ENCODE results near the gene SH3BGRL2. TPM values are rescaled to one million over a fixed set of nuclear protein-coding genes. Genes with fewer than 3 reads are reported as not detected.

The SH3BGRL2 gene
- total RNA-seq, 1 experiment from 2014 or later: 27.4 TPM

- CTCF ChIA-PET: no interaction called here
- H3K4me2 ChIP-seq: no peak overlapping the region
- BruUV-seq (replicated peaks): no TSS peak
These were observed 74.4 kb downstream of the SH3BGRL2 start for GRCh38 chr6:79705456-79705995.

GRCh38 chr6:79706527-79706926 lies 75.4 kb downstream of the SH3BGRL2 start:
- H2AFZ ChIP-seq: no peak overlapping the region
- intact Hi-C loops (cut with micrococcal nuclease; ENCODE audit: unreplicated experiment): no loop called here
- no peaks in the 10 kb centered on the region for H3K9me3 ChIP-seq (ENCODE audit: insufficient read depth, low read depth)
- H3K4me3 ChIP-seq: no peak overlapping the region
- no peaks in the 10 kb centered on the region for H3F3A ChIP-seq (ENCODE audit: insufficient read depth, low read depth)
- ChIA-PET CTCF (no interaction called here), POLR2A (ENCODE audit: unreplicated experiment) (interaction anchor here (0.7 kb wide), 1 partner anchor 1719 kb away, joined by 29 read pairs; no protein-coding TSS in a partner anchor)
- TF ChIP-seq CTCF (conservative IDR thresholded peaks at IDR 0.05): no peak
- H3K4me1 ChIP-seq (replicated peaks; ENCODE audit: insufficient read depth): no peaks in the 10 kb centered on the region
- DNase-seq: no peak
- no peaks in the 10 kb centered on the region for H3K27me3 ChIP-seq (ENCODE audit: insufficient read depth, low read depth)
- H3K9me2 ChIP-seq (ENCODE audit: insufficient read depth): no peaks in the 10 kb centered on the region; the same call in 1 of the 2 replicates
- no peaks in the 10 kb centered on the region for H3K79me2 ChIP-seq (ENCODE audit: low read depth)
- no peaks in the 10 kb centered on the region for H3K36me3 ChIP-seq (ENCODE audit: low read depth)
- BruUV-seq (replicated peaks): no TSS peak
- H4K20me1 ChIP-seq (ENCODE audit: insufficient read depth): no peaks in the 10 kb centered on the region
- H3K27ac ChIP-seq: no peak overlapping the region
- H3K4me2 ChIP-seq: no peak overlapping the region

More at GRCh38 chr6:79705456-79705995, 74.4 kb downstream of the SH3BGRL2 start:
- no peak for DNase-seq
- Histone ChIP-seq H2AFZ (no peak overlapping the region), H3K36me3 (ENCODE audit: low read depth) (no peaks in the 10 kb centered on the region), H3K79me2 (ENCODE audit: low read depth) (no peaks in the 10 kb centered on the region), H3K4me3 (no peak overlapping the region), H3K9me3 (ENCODE audit: insufficient read depth, low read depth) (no peaks in the 10 kb centered on the region), H3K4me1 (replicated peaks; ENCODE audit: insufficient read depth) (no peaks in the 10 kb centered on the region), H3K9me2 (ENCODE audit: insufficient read depth) (no peaks in the 10 kb centered on the region; the same call in 1 of the 2 replicates), H3K27me3 (ENCODE audit: insufficient read depth, low read depth) (no peaks in the 10 kb centered on the region), H4K20me1 (ENCODE audit: insufficient read depth) (no peaks in the 10 kb centered on the region), H3K27ac (no peak overlapping the region), H3F3A (ENCODE audit: insufficient read depth, low read depth) (no peaks in the 10 kb centered on the region)
- POLR2A ChIA-PET (ENCODE audit: unreplicated experiment): no interaction called here
- intact Hi-C loops (cut with micrococcal nuclease; ENCODE audit: unreplicated experiment): no loop called here
- TF ChIP-seq EZH2 (IDR thresholded peaks at IDR 0.05; ENCODE audit: low read depth): no peak
- no peak for TF ChIP-seq CTCF (conservative IDR thresholded peaks at IDR 0.05)

GRCh38 chr6:79707621-79708020 lies 76.5 kb downstream of the SH3BGRL2 start:
- H3K4me3 ChIP-seq: no peak overlapping the region
- DNase-seq: no peak
- CTCF ChIA-PET: no interaction called here
- no peaks in the 10 kb centered on the region for H3K79me2 ChIP-seq (ENCODE audit: low read depth)
- H3K27ac ChIP-seq: no peak overlapping the region
- H3K36me3 ChIP-seq (ENCODE audit: low read depth): no peaks in the 10 kb centered on the region
- H3K27me3 ChIP-seq (ENCODE audit: insufficient read depth, low read depth): no peaks in the 10 kb centered on the region
- no peak overlapping the region for H2AFZ ChIP-seq
- no peak overlapping the region for H3K4me2 ChIP-seq
- no peaks in the 10 kb centered on the region for H4K20me1 ChIP-seq (ENCODE audit: insufficient read depth)
- no peaks in the 10 kb centered on the region for H3K9me3 ChIP-seq (ENCODE audit: insufficient read depth, low read depth)
- no peaks in the 10 kb centered on the region for H3F3A ChIP-seq (ENCODE audit: insufficient read depth, low read depth)
- POLR2A ChIA-PET (ENCODE audit: unreplicated experiment): no interaction called here
- no peak for TF ChIP-seq CTCF (conservative IDR thresholded peaks at IDR 0.05)
- TF ChIP-seq EZH2 (IDR thresholded peaks at IDR 0.05; ENCODE audit: low read depth): no peak
- H3K9me2 ChIP-seq (ENCODE audit: insufficient read depth): no peaks in the 10 kb centered on the region; the same call in 1 of the 2 replicates
- intact Hi-C loops (cut with micrococcal nuclease; ENCODE audit: unreplicated experiment): no loop called here
- no TSS peak for BruUV-seq (replicated peaks)
- no peaks in the 10 kb centered on the region for H3K4me1 ChIP-seq (replicated peaks; ENCODE audit: insufficient read depth)
